ENCODE measurements around the gene RDX. TPM values are rescaled to one million over a fixed set of nuclear protein-coding genes. Genes with fewer than 3 reads are reported as not detected.

The RDX gene
- total and polyA plus RNA-seq, 2 of the 8 experiments (the other 6 are each of a cell fraction or from before 2014, with no cell fraction given), result 27.4 to 100 TPM

DNA sequence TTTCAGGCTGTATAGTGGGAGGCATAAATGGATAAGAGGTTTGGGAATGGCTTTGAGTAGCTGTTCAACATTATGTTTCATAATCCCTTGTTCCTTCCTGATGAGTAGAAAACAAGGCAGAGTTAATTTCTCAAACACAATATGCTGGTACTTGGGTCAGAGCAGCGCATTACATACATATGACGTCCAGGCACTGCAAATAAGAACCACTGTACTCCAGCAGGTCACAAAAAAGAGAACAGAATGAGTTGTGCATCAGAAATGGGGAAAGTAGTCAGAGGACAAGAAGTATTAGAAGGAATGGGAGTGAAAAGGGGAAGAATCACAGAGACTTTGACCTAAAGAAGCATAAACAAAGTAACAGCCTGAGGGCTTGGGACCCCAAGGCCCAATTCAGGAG lies 44.0 kb upstream of the RDX start:
- Histone ChIP-seq H3K36me3 (ENCODE audit: control insufficient read depth in 2 of 4, insufficient read depth in 4 of 4, low read length in 3 of 4) (no peaks in the 10 kb centered on the region), H3K9ac (replicated peaks in 1 of 4; ENCODE audit: extremely low read depth in 1 of 4, low read depth in 3 of 4, low read length in 3 of 4) (no peak overlapping the region), H2BK20ac (ENCODE audit: low read length) (no peak overlapping the region), H3K23ac (ENCODE audit: insufficient read length) (no peak overlapping the region), H3K4ac (replicated peaks; ENCODE audit: insufficient read length, low read depth, low read length) (no peak overlapping the region), H3K14ac (ENCODE audit: insufficient read length) (no peak overlapping the region), H2BK120ac (replicated peaks; ENCODE audit: low read depth, low read length) (no peak overlapping the region), H2AFZ (ENCODE audit: low read length) (no peak overlapping the region), H3K27ac (ENCODE audit: low read depth, low read length) (no peak overlapping the region), H3K4me2 (ENCODE audit: insufficient read depth in 1 of 2, low read depth in 2 of 2, low read length in 2 of 2) (no peak overlapping the region), H3K79me1 (ENCODE audit: low read depth, low read length) (no peaks in the 10 kb centered on the region), H4K5ac (ENCODE audit: insufficient read length, low read depth, low read length) (no peak overlapping the region), H2BK15ac (ENCODE audit: low read length) (no peak overlapping the region), H2BK5ac (ENCODE audit: low read depth, low read length) (no peak overlapping the region), H4K91ac (replicated peaks; ENCODE audit: insufficient read length, low read length) (no peak overlapping the region), H4K20me1 (replicated peaks in 1 of 2; ENCODE audit: control insufficient read depth in 1 of 2, insufficient read depth in 2 of 2, low read length in 2 of 2) (no peaks in the 10 kb centered on the region), H2BK12ac (ENCODE audit: low read depth, low read length) (no peak overlapping the region), H4K8ac (ENCODE audit: extremely low read depth, insufficient read depth, low read length) (no peak overlapping the region), H3K4me3 (ENCODE audit: extremely low read depth in 1 of 4, insufficient read depth in 2 of 4, low read depth in 3 of 4, low read length in 4 of 4) (no peak overlapping the region), H3K9me3 (ENCODE audit: insufficient read depth in 2 of 2, low read depth in 1 of 2, low read length in 1 of 2) (no peaks in the 10 kb centered on the region), H3K23me2 (ENCODE audit: low read depth, low read length) (no peaks in the 10 kb centered on the region), H3K56ac (replicated peaks; ENCODE audit: insufficient read length, low read depth, low read length) (no peak overlapping the region), H2AK5ac (ENCODE audit: low read depth, low read length) (no peak overlapping the region), H3K18ac (ENCODE audit: extremely low read depth, low read length) (no peak overlapping the region; the same call in 1 of the 2 replicates), H3K4me1 (replicated peaks in 1 of 4; ENCODE audit: control insufficient read depth in 3 of 4, insufficient read depth in 4 of 4, low read length in 3 of 4) (peaks cover 0 to 4% (median under 1%) of the 10 kb centered on the region in 4 experiments; a peak in 3 of 7 replicates), H3K79me2 (ENCODE audit: control insufficient read depth in 1 of 2, insufficient read depth in 2 of 2, low read length in 2 of 2) (no peaks in the 10 kb centered on the region), H3K27me3 (replicated peaks in 1 of 4; ENCODE audit: control insufficient read depth in 3 of 4, extremely low read depth in 1 of 4, insufficient read depth in 3 of 4, low read length in 3 of 4) (no peaks in the 10 kb centered on the region)
- ChIA-PET POLR2A (ENCODE audit: partially characterized antibody) (no interaction called here), CTCF (ENCODE audit: partially characterized antibody) (interaction anchor here (1.4 to 1.8 kb wide), 2 partner anchors 13 to 68 kb away, joined by 3 to 4 read pairs; no protein-coding TSS in a partner anchor)
- TF ChIP-seq GABPA (IDR thresholded peaks at IDR 0.05; ENCODE audit: borderline replicate concordance, insufficient read depth, low read length), result no peak
- WGBS, 2 experiments (ENCODE audit: extremely low coverage in 1 of 2, insufficient coverage in 1 of 2, insufficient read length in 1 of 2, insufficient replicate concordance in 2 of 2, low coverage in 1 of 2, low lambda C conversion rate in 2 of 2, missing lambda C conversion rate in 1 of 2), result 72% methylated on average over 2 of the region's 2 CpGs; no CpG with 5 or more reads in 1 of the 2 experiments
- no peak for FAIRE-seq
- no peak for DNase-seq (ENCODE audit: low read depth in 1 of 2, low spot score in 2 of 2)

Data from H1 (cell line).